Measurements from ENCODE around the gene EGFL7. TPM values are rescaled to one million over a fixed set of nuclear protein-coding genes. Genes with fewer than 3 reads are reported as not detected.
A peak's percentile ranks its signal among the peaks of the same experiment; 100 is the strongest.

Gene EGFL7
- total and polyA plus RNA-seq, 4 donors, result 32.1 to 39.7 (median 36.5) TPM

DNA sequence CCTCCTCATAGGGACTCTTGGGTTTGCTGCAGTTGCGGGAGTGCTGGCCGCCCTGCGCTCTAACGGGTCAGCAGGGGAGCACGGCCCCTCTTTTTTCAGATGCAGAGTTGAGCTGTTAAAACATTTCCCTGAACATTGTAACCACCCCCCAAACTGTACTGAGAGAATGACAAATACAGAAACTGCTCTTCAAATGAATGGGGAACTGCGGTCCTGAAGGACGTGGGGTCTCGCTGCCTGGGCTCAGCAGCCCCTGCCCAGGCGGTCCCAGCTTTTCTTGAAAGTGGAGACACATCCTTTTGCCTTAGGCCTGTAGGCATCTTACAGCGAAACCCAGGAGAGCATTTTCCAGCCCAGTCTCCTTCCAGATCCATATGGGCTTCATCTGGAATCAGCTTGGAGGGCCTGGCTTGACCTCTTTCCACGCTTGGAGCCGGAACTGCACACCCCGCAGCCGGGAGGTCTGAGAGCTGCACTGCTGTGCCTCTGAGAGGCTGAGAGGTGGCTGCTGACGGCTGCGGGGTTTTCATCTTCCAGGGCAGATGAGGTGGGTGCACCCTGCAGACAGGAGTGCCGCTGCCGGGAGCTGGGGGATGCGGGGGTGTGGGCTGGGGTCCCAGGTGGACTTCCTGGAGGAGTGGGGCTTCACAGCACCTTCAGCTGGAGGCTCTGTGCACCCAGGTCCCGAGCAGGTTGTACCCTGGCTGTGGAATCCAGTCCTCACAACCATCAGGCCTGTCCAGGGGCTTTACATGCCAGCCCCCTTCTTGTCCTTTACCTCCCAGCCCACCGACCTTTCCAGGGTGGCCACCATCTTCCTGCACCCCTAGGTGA, 25.8 kb downstream of the EGFL7 start:
- Histone ChIP-seq H3K27me3 (ENCODE audit: control insufficient read depth in 4 of 4, insufficient read depth in 4 of 4, low read length in 3 of 4) (no peaks in the 10 kb centered on the region), H3K4me1 (ENCODE audit: control insufficient read depth in 4 of 4, insufficient read depth in 4 of 4, low read length in 3 of 4) (peaks cover 37 to 73% (median 61%) of the 10 kb centered on the region in 4 donors), H3K4me3 (ENCODE audit: low read depth in 1 of 3, low read length in 3 of 3) (no peak overlapping the region), H3K9ac (ENCODE audit: low read depth in 1 of 2, low read length in 2 of 2) (no peak overlapping the region), H3K36me3 (ENCODE audit: control insufficient read depth in 4 of 4, insufficient read depth in 3 of 4, low read depth in 1 of 4, low read length in 3 of 4) (no peaks in the 10 kb centered on the region), H3K27ac (ENCODE audit: low read depth in 1 of 2, low read length in 2 of 2) (peak overlapping the region; percentile 91 to 92), H3K9me3 (ENCODE audit: control insufficient read depth in 4 of 4, low read length in 3 of 4) (no peaks in the 10 kb centered on the region)
- DNase-seq (ENCODE audit: low spot score), result no peak
- TF ChIP-seq FOXA2 (IDR thresholded peaks at IDR 0.05) (peak; percentile 0), SP1 (IDR thresholded peaks at IDR 0.05) (peak; percentile 10), RAD21 (IDR thresholded peaks at IDR 0.05) (no peak)
- TF ChIP-seq, protein P1, sequence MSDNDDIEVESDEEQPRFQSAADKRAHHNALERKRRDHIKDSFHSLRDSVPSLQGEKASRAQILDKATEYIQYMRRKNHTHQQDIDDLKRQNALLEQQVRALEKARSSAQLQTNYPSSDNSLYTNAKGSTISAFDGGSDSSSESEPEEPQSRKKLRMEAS (IDR thresholded peaks at IDR 0.05), result no peak
- 68% methylated on average over 21 of the region's 21 CpGs for WGBS

GRCh38 chr9:136689108-136689460, 26.4 kb downstream of the EGFL7 start:
- Histone ChIP-seq H3K36me3 (ENCODE audit: control insufficient read depth in 4 of 4, insufficient read depth in 3 of 4, low read depth in 1 of 4, low read length in 3 of 4) (no peaks in the 10 kb centered on the region), H3K4me1 (ENCODE audit: control insufficient read depth in 4 of 4, insufficient read depth in 4 of 4, low read length in 3 of 4) (peaks cover 32 to 73% (median 60%) of the 10 kb centered on the region in 4 donors), H3K9ac (ENCODE audit: low read depth in 1 of 2, low read length in 2 of 2) (no peak overlapping the region), H3K27me3 (ENCODE audit: control insufficient read depth in 4 of 4, insufficient read depth in 4 of 4, low read length in 3 of 4) (no peaks in the 10 kb centered on the region), H3K4me3 (ENCODE audit: low read depth in 1 of 3, low read length in 3 of 3) (no peak overlapping the region), H3K9me3 (ENCODE audit: control insufficient read depth in 4 of 4, low read length in 3 of 4) (no peaks in the 10 kb centered on the region), H3K27ac (ENCODE audit: low read depth in 1 of 2, low read length in 2 of 2) (peak overlapping the region; percentile 22 to 91)
- TF ChIP-seq FOXA2 (IDR thresholded peaks at IDR 0.05), result no peak
- TF ChIP-seq RXRA (IDR thresholded peaks at IDR 0.05), result no peak
- no peak for TF ChIP-seq NR2F2 (IDR thresholded peaks at IDR 0.05)
- no peak for TF ChIP-seq JUND (IDR thresholded peaks at IDR 0.05)
- no peak for TF ChIP-seq HNF4G (IDR thresholded peaks at IDR 0.05)
- TF ChIP-seq, protein P2, sequence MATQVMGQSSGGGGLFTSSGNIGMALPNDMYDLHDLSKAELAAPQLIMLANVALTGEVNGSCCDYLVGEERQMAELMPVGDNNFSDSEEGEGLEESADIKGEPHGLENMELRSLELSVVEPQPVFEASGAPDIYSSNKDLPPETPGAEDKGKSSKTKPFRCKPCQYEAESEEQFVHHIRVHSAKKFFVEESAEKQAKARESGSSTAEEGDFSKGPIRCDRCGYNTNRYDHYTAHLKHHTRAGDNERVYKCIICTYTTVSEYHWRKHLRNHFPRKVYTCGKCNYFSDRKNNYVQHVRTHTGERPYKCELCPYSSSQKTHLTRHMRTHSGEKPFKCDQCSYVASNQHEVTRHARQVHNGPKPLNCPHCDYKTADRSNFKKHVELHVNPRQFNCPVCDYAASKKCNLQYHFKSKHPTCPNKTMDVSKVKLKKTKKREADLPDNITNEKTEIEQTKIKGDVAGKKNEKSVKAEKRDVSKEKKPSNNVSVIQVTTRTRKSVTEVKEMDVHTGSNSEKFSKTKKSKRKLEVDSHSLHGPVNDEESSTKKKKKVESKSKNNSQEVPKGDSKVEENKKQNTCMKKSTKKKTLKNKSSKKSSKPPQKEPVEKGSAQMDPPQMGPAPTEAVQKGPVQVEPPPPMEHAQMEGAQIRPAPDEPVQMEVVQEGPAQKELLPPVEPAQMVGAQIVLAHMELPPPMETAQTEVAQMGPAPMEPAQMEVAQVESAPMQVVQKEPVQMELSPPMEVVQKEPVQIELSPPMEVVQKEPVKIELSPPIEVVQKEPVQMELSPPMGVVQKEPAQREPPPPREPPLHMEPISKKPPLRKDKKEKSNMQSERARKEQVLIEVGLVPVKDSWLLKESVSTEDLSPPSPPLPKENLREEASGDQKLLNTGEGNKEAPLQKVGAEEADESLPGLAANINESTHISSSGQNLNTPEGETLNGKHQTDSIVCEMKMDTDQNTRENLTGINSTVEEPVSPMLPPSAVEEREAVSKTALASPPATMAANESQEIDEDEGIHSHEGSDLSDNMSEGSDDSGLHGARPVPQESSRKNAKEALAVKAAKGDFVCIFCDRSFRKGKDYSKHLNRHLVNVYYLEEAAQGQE (IDR thresholded peaks at IDR 0.05), result no peak
- no peak for TF ChIP-seq RAD21 (IDR thresholded peaks at IDR 0.05)
- WGBS, result 78% methylated on average over 7 of the region's 7 CpGs
- DNase-seq (ENCODE audit: low spot score), result no peak

DNA sequence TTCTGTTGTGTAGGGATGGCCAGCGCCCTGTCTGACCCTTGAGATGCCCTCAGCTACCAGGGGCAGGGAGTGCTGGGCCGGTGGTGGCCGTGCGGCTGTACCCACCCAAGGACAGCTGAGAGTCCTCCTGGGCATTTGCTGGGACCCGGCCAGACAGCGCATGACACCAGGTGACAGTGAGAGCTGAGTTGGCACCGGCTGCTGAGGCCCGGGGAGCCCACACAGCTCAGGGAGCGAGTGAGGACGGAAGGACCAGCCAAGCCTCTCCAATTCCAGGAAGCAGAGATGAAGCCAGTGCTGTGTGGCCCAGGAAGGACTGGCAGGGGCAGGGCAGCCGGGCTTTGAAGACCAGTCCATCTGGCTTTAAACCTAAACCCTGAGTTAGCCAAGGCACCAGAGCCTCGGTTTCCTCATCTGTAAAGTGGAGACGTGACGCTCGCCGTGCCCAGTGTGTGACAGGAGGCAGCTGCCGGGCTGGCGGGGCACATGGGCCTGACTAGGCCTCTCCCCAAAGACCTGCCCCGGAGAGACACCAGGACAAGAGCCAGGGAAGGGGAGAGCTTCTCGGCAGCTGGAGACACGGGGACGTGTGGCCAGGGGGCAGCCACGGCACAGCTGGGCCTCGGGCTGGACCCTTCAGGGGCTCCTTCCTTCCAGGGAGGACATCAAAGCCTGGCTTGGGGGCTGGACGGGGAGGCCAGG, 27.5 kb downstream of the EGFL7 start:
- Histone ChIP-seq H3K9me3 (ENCODE audit: control insufficient read depth in 4 of 4, low read length in 3 of 4) (no peaks in the 10 kb centered on the region), H3K27ac (ENCODE audit: low read depth in 1 of 2, low read length in 2 of 2) (peak overlapping the region; percentile 89 to 94), H3K9ac (ENCODE audit: low read depth in 1 of 2, low read length in 2 of 2) (no peak overlapping the region), H3K4me1 (ENCODE audit: control insufficient read depth in 4 of 4, insufficient read depth in 4 of 4, low read length in 3 of 4) (peaks cover 29 to 73% (median 57%) of the 10 kb centered on the region in 4 donors), H3K27me3 (ENCODE audit: control insufficient read depth in 4 of 4, insufficient read depth in 4 of 4, low read length in 3 of 4) (no peaks in the 10 kb centered on the region), H3K36me3 (ENCODE audit: control insufficient read depth in 4 of 4, insufficient read depth in 3 of 4, low read depth in 1 of 4, low read length in 3 of 4) (no peaks in the 10 kb centered on the region), H3K4me3 (ENCODE audit: low read depth in 1 of 3, low read length in 3 of 3) (no peak overlapping the region)
- no peak for DNase-seq (ENCODE audit: low spot score)
- 44% methylated on average over 25 of the region's 25 CpGs for WGBS
- TF ChIP-seq SP1 (IDR thresholded peaks at IDR 0.05) (no peak), JUND (IDR thresholded peaks at IDR 0.05) (no peak), RXRA (IDR thresholded peaks at IDR 0.05) (peak in 1 of 2 donors; percentile 44), HNF4A (conservative IDR thresholded peaks at IDR 0.05) (peak in 1 of 2 donors; percentile 25), TAF1 (conservative IDR thresholded peaks at IDR 0.05) (no peak), FOXA2 (IDR thresholded peaks at IDR 0.05) (no peak), EGR1 (IDR thresholded peaks at IDR 0.05; ENCODE audit: low read depth in 2 of 2) (no peak), HNF4G (IDR thresholded peaks at IDR 0.05) (no peak)
- TF ChIP-seq, protein P2 (IDR thresholded peaks at IDR 0.05), result no peak
- TF ChIP-seq, protein P3, sequence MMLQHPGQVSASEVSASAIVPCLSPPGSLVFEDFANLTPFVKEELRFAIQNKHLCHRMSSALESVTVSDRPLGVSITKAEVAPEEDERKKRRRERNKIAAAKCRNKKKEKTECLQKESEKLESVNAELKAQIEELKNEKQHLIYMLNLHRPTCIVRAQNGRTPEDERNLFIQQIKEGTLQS (IDR thresholded peaks at IDR 0.05), result no peak
- TF ChIP-seq, protein P4, sequence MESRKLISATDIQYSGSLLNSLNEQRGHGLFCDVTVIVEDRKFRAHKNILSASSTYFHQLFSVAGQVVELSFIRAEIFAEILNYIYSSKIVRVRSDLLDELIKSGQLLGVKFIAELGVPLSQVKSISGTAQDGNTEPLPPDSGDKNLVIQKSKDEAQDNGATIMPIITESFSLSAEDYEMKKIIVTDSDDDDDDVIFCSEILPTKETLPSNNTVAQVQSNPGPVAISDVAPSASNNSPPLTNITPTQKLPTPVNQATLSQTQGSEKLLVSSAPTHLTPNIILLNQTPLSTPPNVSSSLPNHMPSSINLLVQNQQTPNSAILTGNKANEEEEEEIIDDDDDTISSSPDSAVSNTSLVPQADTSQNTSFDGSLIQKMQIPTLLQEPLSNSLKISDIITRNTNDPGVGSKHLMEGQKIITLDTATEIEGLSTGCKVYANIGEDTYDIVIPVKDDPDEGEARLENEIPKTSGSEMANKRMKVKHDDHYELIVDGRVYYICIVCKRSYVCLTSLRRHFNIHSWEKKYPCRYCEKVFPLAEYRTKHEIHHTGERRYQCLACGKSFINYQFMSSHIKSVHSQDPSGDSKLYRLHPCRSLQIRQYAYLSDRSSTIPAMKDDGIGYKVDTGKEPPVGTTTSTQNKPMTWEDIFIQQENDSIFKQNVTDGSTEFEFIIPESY (IDR thresholded peaks at IDR 0.05), result no peak
